Right lobe of liver (tissue), 4 donors: ENCODE data around the gene MDM2.
"Not testable (repeated sequence)": the region's sequence is repeated elsewhere in the genome, so short reads cannot be mapped to it uniquely, and the experiment has no call there.

ENCODE experiments used
- POLR2A ChIP-seq: fragments of 450-650 bp; IDR thresholded peaks from one replicate; pipeline ENCODE4 v1.6.1; 2017; ENCODE audit warnings: antibody characterized with exemption, mild to moderate bottlenecking
- TF ChIP-seq, protein P1 (sequence below), 4 donors: fragments of 200-600 bp in 3 of 4; fragments of 450-650 bp in 1 of 4; IDR thresholded peaks; one replicate each; pipeline versions ENCODE4 v1.5.1 to v1.8.0; 2016 to 2022; ENCODE audit warnings: antibody characterized with exemption in 4 of 4, mild to moderate bottlenecking in 2 of 4
- donor health status: DM: no; HTN: no; CAD: no.
- donor health status: DM: no; HTN: no; CAD: no.
- donor health status: DM: no; HTN: yes; CAD: no.

DNA sequence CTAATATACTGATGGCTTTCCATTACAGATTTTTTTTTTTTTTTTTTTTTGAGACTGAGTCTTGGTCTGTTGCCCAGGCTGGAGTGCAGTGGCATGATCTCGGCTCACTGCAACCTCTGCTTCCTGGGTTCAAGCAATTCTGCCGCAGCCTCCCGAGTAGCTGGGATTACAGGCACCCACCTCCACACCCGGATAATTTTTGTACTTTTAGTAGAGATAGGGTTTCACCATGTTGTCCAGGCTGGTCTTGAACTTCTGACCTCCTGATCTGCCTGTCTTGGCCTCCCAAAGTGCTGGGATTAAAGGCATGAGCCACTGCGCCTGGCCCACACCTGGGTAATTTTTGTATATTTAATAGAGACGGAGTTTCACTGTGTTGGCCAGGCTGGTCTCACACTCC lies 3.6 kb downstream of the MDM2 start:
- not testable (repeated sequence) for TF ChIP-seq POLR2A
- TF ChIP-seq, protein P1, sequence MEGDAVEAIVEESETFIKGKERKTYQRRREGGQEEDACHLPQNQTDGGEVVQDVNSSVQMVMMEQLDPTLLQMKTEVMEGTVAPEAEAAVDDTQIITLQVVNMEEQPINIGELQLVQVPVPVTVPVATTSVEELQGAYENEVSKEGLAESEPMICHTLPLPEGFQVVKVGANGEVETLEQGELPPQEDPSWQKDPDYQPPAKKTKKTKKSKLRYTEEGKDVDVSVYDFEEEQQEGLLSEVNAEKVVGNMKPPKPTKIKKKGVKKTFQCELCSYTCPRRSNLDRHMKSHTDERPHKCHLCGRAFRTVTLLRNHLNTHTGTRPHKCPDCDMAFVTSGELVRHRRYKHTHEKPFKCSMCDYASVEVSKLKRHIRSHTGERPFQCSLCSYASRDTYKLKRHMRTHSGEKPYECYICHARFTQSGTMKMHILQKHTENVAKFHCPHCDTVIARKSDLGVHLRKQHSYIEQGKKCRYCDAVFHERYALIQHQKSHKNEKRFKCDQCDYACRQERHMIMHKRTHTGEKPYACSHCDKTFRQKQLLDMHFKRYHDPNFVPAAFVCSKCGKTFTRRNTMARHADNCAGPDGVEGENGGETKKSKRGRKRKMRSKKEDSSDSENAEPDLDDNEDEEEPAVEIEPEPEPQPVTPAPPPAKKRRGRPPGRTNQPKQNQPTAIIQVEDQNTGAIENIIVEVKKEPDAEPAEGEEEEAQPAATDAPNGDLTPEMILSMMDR (IDR thresholded peaks at IDR 0.05): not testable (repeated sequence)
